AG04450 (cell line): ENCODE measurements around the gene C2. TPM values are rescaled to one million over a fixed set of nuclear protein-coding genes. Genes with fewer than 3 reads are reported as not detected.

Source experiments
- CTCF ChIA-PET: fragments of 300-600, 350-600 bp; formaldehyde crosslinking; extraction: SDS; loops from one replicate; lab custom pipeline; 2022; ENCODE audit warnings: antibody characterized with exemption, inconsistent platforms; lab: Charles Lee
- POLR2A ChIA-PET: fragments of 350-600 bp; formaldehyde crosslinking; extraction: SDS; loops from one replicate; lab custom pipeline; 2021; ENCODE audit warnings: antibody characterized with exemption, inconsistent platforms; lab: Yijun Ruan, JAX
- DNase-seq: peaks from one replicate; pipeline ENCODE4 v3.0.0-alpha.2; 2011; ENCODE audit warnings: low read depth, low spot score
- H3K27ac ChIP-seq: one replicate; pipeline ENCODE4 v1.5.1; 2012; ENCODE audit warnings: low read depth, low read length, control low read depth
- H3K27me3 ChIP-seq: one replicate; pipeline ENCODE4 v1.6.0; 2012; ENCODE audit warnings: low read length; ENCODE audit not compliant: control insufficient read depth, insufficient read depth
- H3K4me3 ChIP-seq: 2 replicates; pipeline ENCODE4 v1.5.1; 2011; ENCODE audit warnings: mild to moderate bottlenecking, low read depth, low read length, control low read depth
- H3K9me3 ChIP-seq: 2 replicates; pipeline ENCODE4 v1.5.1; 2012; ENCODE audit warnings: low read length; ENCODE audit not compliant: control insufficient read depth, insufficient read depth
- polyA plus RNA-seq: library from polyadenylated mRNA; depleted of rRNA; stranded (reverse); fragments of >200 nt; gene quantifications from 2 replicates; pipeline ENCODE4 v1.2.3, GENCODE V29; 2011
- TF ChIP-seq, protein P1 (sequence below): IDR thresholded peaks from 2 replicates; pipeline ENCODE4 v1.5.1; 2011; ENCODE audit warnings: low read depth, low read length, control low read depth, inconsistent platforms

Gene C2
- polyA plus RNA-seq, 1 experiment = 1.9 TPM

DNA sequence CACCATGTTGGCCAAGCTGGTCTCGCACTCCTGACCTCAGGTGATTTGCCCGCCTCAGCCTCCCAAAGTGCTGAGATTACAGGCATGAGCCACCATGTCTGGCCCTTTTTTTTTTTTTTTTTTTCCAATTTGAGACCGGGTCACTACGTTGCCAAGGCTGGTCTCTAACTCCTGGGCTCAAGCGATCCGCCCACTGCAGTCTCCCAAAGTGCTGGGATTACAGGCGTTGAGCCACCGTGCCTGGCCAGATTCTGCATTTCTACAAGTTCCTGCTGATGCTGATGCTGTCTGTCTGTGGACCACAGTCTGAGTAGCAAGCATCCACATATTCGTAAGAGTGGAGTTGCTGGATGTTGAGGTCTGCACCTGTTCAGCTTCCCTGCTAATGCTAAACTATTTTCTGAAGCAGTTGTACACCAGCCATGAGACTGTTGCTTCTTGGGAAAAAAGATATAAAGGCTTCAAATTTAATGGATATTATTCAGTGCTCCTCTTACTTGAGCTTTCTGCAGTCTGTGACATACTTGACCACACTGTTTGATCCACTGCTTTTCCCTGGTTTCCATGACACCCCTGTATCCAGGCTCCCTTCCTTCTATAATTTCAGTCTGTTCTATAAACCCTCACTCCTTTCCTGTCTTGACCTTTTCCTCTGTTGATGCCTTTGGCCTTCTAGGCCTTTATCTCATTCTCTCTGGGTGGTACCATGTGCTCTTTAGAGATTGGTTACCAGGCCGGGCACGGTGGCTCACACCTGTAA is 15.5 kb upstream of the C2 start:
- ChIA-PET POLR2A (interaction anchor here (0.6 to 1.2 kb wide), 4 partner anchors 9 to 265 kb away, joined by 3 to 8 read pairs (median 3); no protein-coding TSS in a partner anchor), CTCF (interaction anchor here (1.4 kb wide), 1 partner anchor 40 kb away, joined by 3 read pairs; no protein-coding TSS in a partner anchor)
- Histone ChIP-seq H3K9me3 (no peaks in the 10 kb centered on the region), H3K27me3 (no peaks in the 10 kb centered on the region), H3K4me3 (no peak overlapping the region), H3K27ac (no peak overlapping the region)
- no peak for DNase-seq
- TF ChIP-seq, protein P1, sequence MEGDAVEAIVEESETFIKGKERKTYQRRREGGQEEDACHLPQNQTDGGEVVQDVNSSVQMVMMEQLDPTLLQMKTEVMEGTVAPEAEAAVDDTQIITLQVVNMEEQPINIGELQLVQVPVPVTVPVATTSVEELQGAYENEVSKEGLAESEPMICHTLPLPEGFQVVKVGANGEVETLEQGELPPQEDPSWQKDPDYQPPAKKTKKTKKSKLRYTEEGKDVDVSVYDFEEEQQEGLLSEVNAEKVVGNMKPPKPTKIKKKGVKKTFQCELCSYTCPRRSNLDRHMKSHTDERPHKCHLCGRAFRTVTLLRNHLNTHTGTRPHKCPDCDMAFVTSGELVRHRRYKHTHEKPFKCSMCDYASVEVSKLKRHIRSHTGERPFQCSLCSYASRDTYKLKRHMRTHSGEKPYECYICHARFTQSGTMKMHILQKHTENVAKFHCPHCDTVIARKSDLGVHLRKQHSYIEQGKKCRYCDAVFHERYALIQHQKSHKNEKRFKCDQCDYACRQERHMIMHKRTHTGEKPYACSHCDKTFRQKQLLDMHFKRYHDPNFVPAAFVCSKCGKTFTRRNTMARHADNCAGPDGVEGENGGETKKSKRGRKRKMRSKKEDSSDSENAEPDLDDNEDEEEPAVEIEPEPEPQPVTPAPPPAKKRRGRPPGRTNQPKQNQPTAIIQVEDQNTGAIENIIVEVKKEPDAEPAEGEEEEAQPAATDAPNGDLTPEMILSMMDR = no peak

- Histone ChIP-seq H3K27me3 (no peaks in the 10 kb centered on the region), H3K27ac (no peak overlapping the region), H3K9me3 (no peaks in the 10 kb centered on the region), H3K4me3 (no peak overlapping the region)
- no peak for DNase-seq
- TF ChIP-seq, protein P1 = no peak
- ChIA-PET POLR2A (no interaction called here), CTCF (no interaction called here)
Observed at GRCh38 chr6:31915351-31915750, 12.2 kb upstream of the C2 start.

DNA sequence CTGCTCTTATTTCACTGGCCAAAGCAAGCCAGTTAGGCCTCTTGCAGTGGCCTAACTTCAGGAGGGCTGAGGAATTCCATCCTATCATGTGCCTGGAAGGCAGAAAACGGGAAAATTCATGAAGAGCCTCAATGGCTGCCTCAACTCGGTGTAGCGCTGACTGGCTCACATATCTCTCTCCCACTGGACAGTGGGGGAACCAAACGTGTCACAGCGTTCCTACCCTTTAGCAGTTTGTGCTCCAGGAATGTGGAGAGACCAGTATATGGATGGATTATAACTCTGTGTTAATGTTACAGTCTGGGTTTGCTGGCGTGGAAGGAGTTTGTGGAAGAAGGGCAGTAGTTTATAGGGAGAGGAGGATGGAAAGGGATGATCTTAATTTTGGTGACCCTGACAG is 11.8 kb upstream of the C2 start:
- POLR2A ChIA-PET = no interaction called here
- no peaks in the 10 kb centered on the region for H3K9me3 ChIP-seq
- no peak overlapping the region for H3K4me3 ChIP-seq
- DNase-seq = no peak
- H3K27ac ChIP-seq = no peak overlapping the region
- no peaks in the 10 kb centered on the region for H3K27me3 ChIP-seq
- TF ChIP-seq, protein P1 = no peak
- CTCF ChIA-PET = no interaction called here

GRCh38 chr6:31918069-31918720 is 9.3 kb upstream of the C2 start:
- Histone ChIP-seq H3K27ac (no peak overlapping the region), H3K27me3 (no peaks in the 10 kb centered on the region), H3K9me3 (no peaks in the 10 kb centered on the region), H3K4me3 (no peak overlapping the region)
- TF ChIP-seq, protein P1 = no peak
- DNase-seq = no peak
- CTCF ChIA-PET = interaction anchor here (0.7 to 1.3 kb wide), 2 partner anchors 17 to 34 kb away, joined by 3 to 6 read pairs; no protein-coding TSS in a partner anchor
- POLR2A ChIA-PET = no interaction called here
